Astrocyte (in vitro differentiated cells and primary cell): ENCODE data around the gene SNPH. TPM values are rescaled to one million over a fixed set of nuclear protein-coding genes. Genes with fewer than 3 reads are reported as not detected.

Experiments used
- DNase-seq: peaks from one replicate; pipeline ENCODE4 v3.0.0-alpha.2; 2010; ENCODE audit warnings: low read depth
- FAIRE-seq: peaks from 2 replicates; lab custom pipeline; 2011; peaks lifted over from hg19 to GRCh38; lab: Jason Lieb, UNC
- H2AFZ ChIP-seq: 2 replicates; pipeline ENCODE4 v1.6.0; 2012; ENCODE audit warnings: low read depth, low read length, inconsistent platforms
- H3K27ac ChIP-seq: 2 replicates; pipeline ENCODE4 v1.5.1; 2011; ENCODE audit warnings: low read depth, low read length, inconsistent platforms
- H3K27me3 ChIP-seq: 2 replicates; pipeline ENCODE4 v1.6.0; 2011; ENCODE audit warnings: low read length, inconsistent platforms; ENCODE audit not compliant: insufficient read depth
- H3K36me3 ChIP-seq: 2 replicates; pipeline ENCODE4 v1.5.1; 2011; ENCODE audit warnings: low read length, inconsistent platforms; ENCODE audit not compliant: insufficient read depth
- H3K4me1 ChIP-seq: 2 replicates; pipeline ENCODE4 v1.5.1; 2011; ENCODE audit warnings: low read length, inconsistent platforms; ENCODE audit not compliant: insufficient read depth
- H3K4me2 ChIP-seq: 2 replicates; pipeline ENCODE4 v1.6.0; 2012; ENCODE audit warnings: low read length, inconsistent platforms
- H3K4me3 ChIP-seq: 2 replicates; pipeline ENCODE4 v1.5.1; 2011; ENCODE audit warnings: low read depth, mild to moderate bottlenecking, low read length, inconsistent platforms; ENCODE audit not compliant: insufficient read depth
- H3K79me2 ChIP-seq: 2 replicates; pipeline ENCODE4 v1.6.0; 2012; ENCODE audit warnings: mild to moderate bottlenecking, low read length, inconsistent platforms; ENCODE audit not compliant: insufficient read depth
- H3K9ac ChIP-seq: 2 replicates; pipeline ENCODE4 v1.6.0; 2012; ENCODE audit warnings: mild to moderate bottlenecking, low read length, inconsistent platforms
- H3K9me3 ChIP-seq: 2 replicates; pipeline ENCODE4 v1.5.1; 2012; ENCODE audit warnings: low read depth, mild to moderate bottlenecking, low read length, inconsistent platforms; ENCODE audit not compliant: insufficient read depth
- H4K20me1 ChIP-seq: 2 replicates; pipeline ENCODE4 v1.6.0; 2012; ENCODE audit warnings: low read length, inconsistent platforms; ENCODE audit not compliant: insufficient read depth
- H3K27ac Mint-ChIP-seq: one replicate; pipeline ENCODE4 v1.8.0; 2021; ENCODE audit warnings: mild to moderate bottlenecking, mixed read lengths; ENCODE audit not compliant: unreplicated experiment
- H3K27me3 Mint-ChIP-seq: one replicate; pipeline ENCODE4 v1.8.0; 2021; ENCODE audit warnings: low read depth, mixed read lengths; ENCODE audit not compliant: unreplicated experiment
- H3K36me3 Mint-ChIP-seq: one replicate; pipeline ENCODE4 v1.8.0; 2021; ENCODE audit warnings: low read depth, mixed read lengths; ENCODE audit not compliant: unreplicated experiment
- H3K4me1 Mint-ChIP-seq: one replicate; pipeline ENCODE4 v1.8.0; 2021; ENCODE audit warnings: low read depth, mixed read lengths; ENCODE audit not compliant: unreplicated experiment
- H3K4me3 Mint-ChIP-seq: one replicate; pipeline ENCODE4 v1.8.0; 2021; ENCODE audit warnings: mild to moderate bottlenecking, moderate library complexity, mixed read lengths; ENCODE audit not compliant: unreplicated experiment
- H3K9me3 Mint-ChIP-seq: one replicate; pipeline ENCODE4 v1.8.0; 2021; ENCODE audit warnings: mild to moderate bottlenecking, mixed read lengths; ENCODE audit not compliant: unreplicated experiment
- CTCF ChIP-seq: IDR thresholded peaks from 2 replicates; pipeline ENCODE4 v1.5.1; 2011; ENCODE audit warnings: low read depth, mild to moderate bottlenecking, inconsistent platforms, low read length, moderate library complexity; ENCODE audit not compliant: insufficient read depth
- EZH2 ChIP-seq: IDR thresholded peaks from 2 replicates; pipeline ENCODE4 v1.6.1; 2012; ENCODE audit warnings: mild to moderate bottlenecking, low read length, inconsistent platforms; ENCODE audit not compliant: insufficient read depth
- total RNA-seq: library from RNA; stranded (reverse); gene quantifications from 2 replicates; pipeline ENCODE4 v1.2.1, GENCODE V29; 2021

The SNPH gene
- total RNA-seq, 1 donor from 2014 or later: 7.9 TPM

- H2AFZ ChIP-seq: no peak overlapping the region
- Mint-ChIP-seq H3K36me3 (peaks cover 12% of the 10 kb centered on the region), H3K27ac (no peak overlapping the region), H3K4me1 (peaks cover 6% of the 10 kb centered on the region), H3K27me3 (peaks cover under 1% of the 10 kb centered on the region), H3K4me3 (no peak overlapping the region), H3K9me3 (no peaks in the 10 kb centered on the region)
- FAIRE-seq (no peak), DNase-seq (peak; percentile 16)
- no peaks in the 10 kb centered on the region for H3K79me2 ChIP-seq
- no peak overlapping the region for H3K4me2 ChIP-seq
- no peaks in the 10 kb centered on the region for H4K20me1 ChIP-seq
- no peak overlapping the region for H3K27ac ChIP-seq
- H3K4me1 ChIP-seq: peaks cover 8% of the 10 kb centered on the region
- TF ChIP-seq EZH2 (no peak), CTCF (no peak)
- H3K27me3 ChIP-seq: no peaks in the 10 kb centered on the region
- no peak overlapping the region for H3K9ac ChIP-seq
- H3K4me3 ChIP-seq: no peak overlapping the region
- H3K9me3 ChIP-seq: no peaks in the 10 kb centered on the region
- H3K36me3 ChIP-seq: no peaks in the 10 kb centered on the region
Measured at GRCh38 chr20:1302685-1303541, 36.8 kb downstream of the SNPH start.

- H3K27ac ChIP-seq: no peak overlapping the region
- peaks cover 8% of the 10 kb centered on the region for H3K4me1 ChIP-seq
- Mint-ChIP-seq H3K9me3 (no peaks in the 10 kb centered on the region), H3K36me3 (peaks cover 7% of the 10 kb centered on the region), H3K27me3 (no peaks in the 10 kb centered on the region), H3K4me3 (no peak overlapping the region), H3K27ac (no peak overlapping the region), H3K4me1 (peaks cover 8% of the 10 kb centered on the region)
- H3K79me2 ChIP-seq: no peaks in the 10 kb centered on the region
- H4K20me1 ChIP-seq: no peaks in the 10 kb centered on the region
- no peaks in the 10 kb centered on the region for H3K9me3 ChIP-seq
- H3K36me3 ChIP-seq: no peaks in the 10 kb centered on the region
- H3K4me3 ChIP-seq: no peak overlapping the region
- no peak overlapping the region for H3K9ac ChIP-seq
- no peak overlapping the region for H3K4me2 ChIP-seq
- no peaks in the 10 kb centered on the region for H3K27me3 ChIP-seq
- FAIRE-seq (no peak), DNase-seq (no peak)
- TF ChIP-seq CTCF (no peak), EZH2 (no peak)
- no peak overlapping the region for H2AFZ ChIP-seq
Measured at GRCh38 chr20:1304710-1305515, 38.8 kb downstream of the SNPH start.
